ENCODE measurements around the gene RAD51D.

DNA sequence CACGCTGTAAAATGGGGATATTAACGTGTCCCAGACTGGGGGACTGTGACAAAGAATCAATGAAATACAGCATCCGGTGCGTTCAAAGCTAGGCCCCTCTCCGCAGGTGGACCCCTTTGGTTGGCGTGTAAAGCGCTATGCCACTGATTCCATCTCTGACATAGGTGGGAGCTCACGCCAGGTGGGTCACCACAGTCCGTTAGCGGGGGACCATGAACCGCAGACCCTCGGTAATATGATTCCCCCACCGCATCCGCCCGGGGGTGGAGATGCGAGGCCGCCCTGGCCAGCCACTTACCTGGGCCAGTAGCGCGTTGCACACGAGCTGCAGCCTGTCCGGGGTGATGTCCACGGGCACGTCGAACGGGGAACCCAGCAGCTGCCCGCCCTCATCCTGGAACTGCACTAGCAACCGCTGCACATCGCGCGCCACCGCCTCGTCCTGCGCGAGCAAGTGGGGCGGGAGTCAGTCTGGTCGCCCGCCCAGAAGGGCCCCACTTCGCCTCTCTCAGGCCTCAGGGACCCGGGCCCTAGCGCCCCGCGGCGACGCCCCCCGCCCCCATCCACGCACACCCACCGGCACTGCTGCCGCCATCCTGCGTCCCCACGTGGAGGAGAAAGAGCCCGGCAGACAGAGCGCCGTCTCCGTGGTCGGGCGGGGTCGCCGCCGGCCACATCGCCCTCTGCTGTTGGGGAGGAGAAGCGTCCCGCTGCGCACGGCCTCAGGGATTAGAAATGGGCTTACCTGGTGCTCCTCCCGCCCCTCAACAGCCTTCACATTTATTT is 22.2 kb upstream of the RAD51D start, which contains the start of gene NLE1:
- TF ChIP-seq, protein P1, sequence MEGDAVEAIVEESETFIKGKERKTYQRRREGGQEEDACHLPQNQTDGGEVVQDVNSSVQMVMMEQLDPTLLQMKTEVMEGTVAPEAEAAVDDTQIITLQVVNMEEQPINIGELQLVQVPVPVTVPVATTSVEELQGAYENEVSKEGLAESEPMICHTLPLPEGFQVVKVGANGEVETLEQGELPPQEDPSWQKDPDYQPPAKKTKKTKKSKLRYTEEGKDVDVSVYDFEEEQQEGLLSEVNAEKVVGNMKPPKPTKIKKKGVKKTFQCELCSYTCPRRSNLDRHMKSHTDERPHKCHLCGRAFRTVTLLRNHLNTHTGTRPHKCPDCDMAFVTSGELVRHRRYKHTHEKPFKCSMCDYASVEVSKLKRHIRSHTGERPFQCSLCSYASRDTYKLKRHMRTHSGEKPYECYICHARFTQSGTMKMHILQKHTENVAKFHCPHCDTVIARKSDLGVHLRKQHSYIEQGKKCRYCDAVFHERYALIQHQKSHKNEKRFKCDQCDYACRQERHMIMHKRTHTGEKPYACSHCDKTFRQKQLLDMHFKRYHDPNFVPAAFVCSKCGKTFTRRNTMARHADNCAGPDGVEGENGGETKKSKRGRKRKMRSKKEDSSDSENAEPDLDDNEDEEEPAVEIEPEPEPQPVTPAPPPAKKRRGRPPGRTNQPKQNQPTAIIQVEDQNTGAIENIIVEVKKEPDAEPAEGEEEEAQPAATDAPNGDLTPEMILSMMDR (conservative IDR thresholded peaks at IDR 0.05 in 1 of 2, IDR thresholded peaks at IDR 0.05 in 1 of 2; ENCODE audit: extremely low read depth in 1 of 2, insufficient read depth in 1 of 2, low read depth in 1 of 2, low read length in 2 of 2), result peak; percentile 77 to 93
- no peak for TF ChIP-seq EZH2 (IDR thresholded peaks at IDR 0.05; ENCODE audit: borderline replicate concordance, low read length)
